IPS-18c (cell line): ENCODE results near the gene HEATR1.
A peak's percentile ranks its signal among the peaks of the same experiment; 100 is the strongest.

Source experiments
- H3K4me3 ChIP-seq: 2 replicates; pipeline ENCODE4 v1.7.0; 2013; ENCODE audit warnings: low read depth, mild to moderate bottlenecking, low read length, moderate library complexity; ENCODE audit not compliant: insufficient read depth
- H3K9me3 ChIP-seq: one replicate; pipeline ENCODE4 v1.6.1; 2013; ENCODE audit warnings: mild to moderate bottlenecking, low read length, moderate library complexity; ENCODE audit not compliant: control insufficient read depth, insufficient read depth

The HEATR1 gene

DNA sequence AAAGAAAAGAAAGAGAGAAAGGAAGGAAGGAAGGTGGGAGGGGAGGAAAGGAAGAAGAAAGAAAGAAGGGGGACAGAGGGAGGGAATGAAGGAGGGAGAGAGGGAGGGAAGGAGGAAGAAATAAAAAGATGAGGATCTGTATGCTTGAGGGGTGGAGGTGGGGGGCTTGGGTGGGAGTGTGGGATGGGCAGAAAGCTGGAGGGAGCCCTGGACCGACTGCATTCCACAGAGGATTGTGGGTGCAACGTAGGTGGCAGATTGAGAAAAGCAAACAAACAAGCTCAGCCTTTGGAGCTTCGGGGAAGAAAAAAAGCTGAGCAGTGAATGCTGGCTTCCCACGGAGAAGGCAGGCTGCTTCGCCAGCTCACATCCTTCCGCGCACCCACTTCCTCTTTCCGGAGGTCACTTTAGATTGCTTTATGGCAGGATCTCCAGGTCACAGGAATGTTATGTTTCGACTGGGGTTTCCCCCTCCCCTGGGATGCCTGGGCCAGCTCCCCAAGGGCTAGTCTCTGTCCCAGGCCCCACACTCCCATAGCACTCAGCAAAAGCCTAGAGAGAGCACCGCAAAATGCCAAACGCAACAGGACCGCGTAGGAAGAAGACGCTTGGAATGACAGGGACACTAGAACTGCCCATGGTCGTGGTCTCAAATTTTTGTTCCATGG lies 101.2 kb downstream of the HEATR1 start:
- Histone ChIP-seq H3K4me3 (peak overlapping the region; percentile 28; the same call in 1 of the 2 replicates), H3K9me3 (no peaks in the 10 kb centered on the region)

- no peak overlapping the region for H3K4me3 ChIP-seq
- no peaks in the 10 kb centered on the region for H3K9me3 ChIP-seq
Observed at GRCh38 chr1:236502579-236502971, 101.7 kb downstream of the HEATR1 start.

DNA sequence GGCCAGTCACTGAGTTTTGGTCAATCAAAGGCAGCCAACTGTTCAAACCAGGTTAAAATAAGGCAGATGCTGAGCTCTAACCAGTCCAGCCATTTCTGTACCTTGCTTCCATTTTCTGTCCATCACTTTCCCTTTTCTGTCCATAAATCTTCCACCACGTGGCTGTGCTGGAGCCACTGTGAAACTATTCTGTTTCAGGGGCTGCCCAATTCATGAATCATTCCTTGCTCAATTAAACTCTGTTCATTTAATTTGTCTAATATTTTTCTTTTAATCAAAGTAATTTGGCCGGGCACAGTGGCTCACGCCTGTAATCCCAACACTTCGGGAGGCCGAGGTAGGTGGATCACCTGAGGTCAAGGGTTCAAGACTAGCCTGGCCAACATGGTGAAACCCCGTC lies 103.2 kb downstream of the HEATR1 start:
- H3K4me3 ChIP-seq = no peak overlapping the region
- H3K9me3 ChIP-seq = no peaks in the 10 kb centered on the region
